WTC11 (cell line): ENCODE results near the gene ZNF311. TPM values are rescaled to one million over a fixed set of nuclear protein-coding genes. Genes with fewer than 3 reads are reported as not detected.

ENCODE experiments used
- ATAC-seq: fragments of 200-7000 bp; cut with Tn5 transposase; 2 replicates; pipeline ENCODE4 v1.10.0; 2021; ENCODE audit warnings: mild to moderate bottlenecking, moderate library complexity
- CTCF ChIA-PET: fragments of 300-600 bp; sonication (Branson Sonifier 250); formaldehyde crosslinking; loops from one replicate; lab custom pipeline; 2021; ENCODE audit warnings: antibody characterized with exemption; lab: Charles Lee
- POLR2A ChIA-PET: fragments of 350-600 bp; sonication (Branson Sonifier 250); formaldehyde crosslinking; loops from one replicate; lab custom pipeline; 2021; ENCODE audit warnings: antibody characterized with exemption; lab: Charles Lee
- DNase-seq: peaks from one replicate; pipeline ENCODE4 v3.0.0; 2021; ENCODE audit warnings: low spot score
- H3K27ac Mint-ChIP-seq: 2 replicates; pipeline ENCODE4 v1.8.0; 2021; ENCODE audit warnings: mixed read lengths
- H3K27me3 Mint-ChIP-seq: 2 replicates; pipeline ENCODE4 v1.8.0; 2021; ENCODE audit warnings: low read depth, mild to moderate bottlenecking, moderate library complexity, mixed read lengths
- H3K36me3 Mint-ChIP-seq: 2 replicates; pipeline ENCODE4 v1.8.0; 2021; ENCODE audit warnings: mixed read lengths
- H3K4me1 Mint-ChIP-seq: 2 replicates; pipeline ENCODE4 v1.8.0; 2022; ENCODE audit warnings: mixed read lengths
- H3K4me3 Mint-ChIP-seq: 2 replicates; pipeline ENCODE4 v1.8.0; 2021; ENCODE audit warnings: mild to moderate bottlenecking, moderate library complexity, mixed read lengths
- H3K9me3 Mint-ChIP-seq: 2 replicates; pipeline ENCODE4 v1.8.0; 2021; ENCODE audit warnings: mixed read lengths
- CREB1 ChIP-seq: sonication (generic); formaldehyde crosslinking; IDR thresholded peaks from 2 replicates; pipeline ENCODE4 v1.8.0; 2023; ENCODE audit warnings: mild to moderate bottlenecking, missing genetic modification reagents
- CREM ChIP-seq: sonication (generic); formaldehyde crosslinking; IDR thresholded peaks from 2 replicates; pipeline ENCODE4 v1.8.1; 2022; ENCODE audit warnings: mild to moderate bottlenecking, missing genetic modification reagents, moderate library complexity
- ELF4 ChIP-seq: sonication (generic); formaldehyde crosslinking; IDR thresholded peaks from 2 replicates; pipeline ENCODE4 v1.8.1; 2022; ENCODE audit warnings: low read depth, mild to moderate bottlenecking, moderate library complexity, missing genetic modification reagents
- ETV6 ChIP-seq: sonication (generic); formaldehyde crosslinking; IDR thresholded peaks from 2 replicates; pipeline ENCODE4 v1.8.1; 2022; ENCODE audit warnings: mild to moderate bottlenecking, missing genetic modification reagents
- MXD4 ChIP-seq: fragments of 250-450 bp; sonication (Bioruptor Pico); IDR thresholded peaks from 2 replicates; pipeline ENCODE4 v1.8.0; 2021; ENCODE audit warnings: mild to moderate bottlenecking, moderate library complexity, borderline replicate concordance
- MYBL2 ChIP-seq: sonication (generic); formaldehyde crosslinking; IDR thresholded peaks from 2 replicates; pipeline ENCODE4 v1.8.1; 2023; ENCODE audit warnings: mild to moderate bottlenecking, moderate library complexity, missing genetic modification reagents
- NFE2L1 ChIP-seq: sonication (generic); formaldehyde crosslinking; IDR thresholded peaks from 2 replicates; pipeline ENCODE4 v1.8.1; 2023; ENCODE audit warnings: missing genetic modification reagents
- NFYB ChIP-seq: sonication (generic); formaldehyde crosslinking; conservative IDR thresholded peaks from 2 replicates; pipeline ENCODE4 v1.8.0; 2022; ENCODE audit warnings: low read depth, missing genetic modification reagents
- SMAD4 ChIP-seq: sonication (generic); formaldehyde crosslinking; IDR thresholded peaks from 2 replicates; pipeline ENCODE4 v1.8.0; 2022; ENCODE audit warnings: mild to moderate bottlenecking, missing genetic modification reagents
- SP1 ChIP-seq: sonication (generic); formaldehyde crosslinking; conservative IDR thresholded peaks from 2 replicates; pipeline ENCODE4 v1.8.1; 2022; ENCODE audit warnings: missing genetic modification reagents
- ZBTB21 ChIP-seq: sonication (generic); formaldehyde crosslinking; IDR thresholded peaks from 2 replicates; pipeline ENCODE4 v1.8.1; 2023; ENCODE audit warnings: mild to moderate bottlenecking, missing genetic modification reagents, borderline replicate concordance
- ZNF219 ChIP-seq: sonication (generic); formaldehyde crosslinking; IDR thresholded peaks from 2 replicates; pipeline ENCODE4 v1.8.0; 2023; ENCODE audit warnings: missing genetic modification reagents, mild to moderate bottlenecking, borderline replicate concordance
- ZNF396 ChIP-seq: fragments of 250-450 bp; sonication (Bioruptor Pico); IDR thresholded peaks from 2 replicates; pipeline ENCODE4 v1.8.0; 2021; ENCODE audit warnings: mild to moderate bottlenecking, moderate library complexity, borderline replicate concordance
- total RNA-seq: library from RNA; stranded (reverse); gene quantifications from 3 replicates; pipeline ENCODE4 v1.2.3, GENCODE V29; 2021
- TF ChIP-seq, protein P1 (sequence below): sonication (generic); formaldehyde crosslinking; IDR thresholded peaks from 2 replicates; pipeline ENCODE4 v1.8.1; 2023; ENCODE audit warnings: mild to moderate bottlenecking, moderate library complexity, missing genetic modification reagents
- TF ChIP-seq, protein P2 (sequence below): sonication (generic); formaldehyde crosslinking; IDR thresholded peaks from 2 replicates; pipeline ENCODE4 v1.8.0; 2023; ENCODE audit warnings: missing genetic modification reagents, mild to moderate bottlenecking, borderline replicate concordance
- TF ChIP-seq, protein P3 (sequence below): fragments of 200-600 bp; IDR thresholded peaks from 2 replicates; pipeline ENCODE4 v1.8.0; 2022; ENCODE audit warnings: antibody characterized with exemption
- TF ChIP-seq, protein P4 (sequence below): sonication (generic); formaldehyde crosslinking; IDR thresholded peaks from 2 replicates; pipeline ENCODE4 v1.8.1; 2022; ENCODE audit warnings: low read depth, mild to moderate bottlenecking, moderate library complexity, missing genetic modification reagents, borderline replicate concordance
- TF ChIP-seq, protein P5 (sequence below): sonication (generic); formaldehyde crosslinking; IDR thresholded peaks from 2 replicates; pipeline ENCODE4 v1.8.0; 2022; ENCODE audit warnings: mild to moderate bottlenecking, missing genetic modification reagents
- TF ChIP-seq, protein P6 (sequence below): sonication (generic); formaldehyde crosslinking; IDR thresholded peaks from 2 replicates; pipeline ENCODE4 v1.8.0; 2022; ENCODE audit warnings: mild to moderate bottlenecking, missing genetic modification reagents

ZNF311 gene
- total RNA-seq, 1 experiment from 2014 or later: 2.0 TPM

DNA sequence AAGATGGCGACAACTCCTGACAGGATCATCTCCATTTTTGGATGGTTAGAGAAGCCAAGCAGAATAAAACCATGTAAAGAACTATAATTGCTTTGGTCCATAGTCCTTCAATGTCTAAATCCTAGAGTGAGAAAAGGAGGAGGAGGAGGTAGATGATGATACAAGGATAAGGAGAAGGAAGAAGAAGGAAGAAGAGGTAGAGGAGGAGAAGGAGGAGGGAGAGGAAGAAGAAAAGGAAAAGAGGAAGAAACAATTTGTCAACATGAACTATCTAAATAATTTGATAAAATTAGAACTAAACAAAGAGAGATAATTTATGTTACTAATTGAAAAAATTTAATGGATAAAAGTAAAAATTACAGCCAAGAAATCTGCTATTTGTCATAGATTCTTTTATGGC lies 40.0 kb upstream of the ZNF311 start, which contains the start of gene OR2W1:
Gene OR2W1 (minus strand): TSS at position 101 of the 400 bp plus-strand sequence. CDS start 0 bp downstream, at position 101.
- H3K9me3 Mint-ChIP-seq: no peaks in the 10 kb centered on the region
- ChIA-PET POLR2A (no interaction called here), CTCF (no interaction called here)
- H3K36me3 Mint-ChIP-seq: no peaks in the 10 kb centered on the region
- DNase-seq (no peak), ATAC-seq (no peak)
- no peak within 1 kb of the TSS for H3K27ac Mint-ChIP-seq
- TF ChIP-seq NFE2L1 (CRISPR knock-in tag) (no peak), ETV6 (no peak), CREB1 (CRISPR knock-in tag) (no peak), MXD4 (no peak), ELF4 (no peak), ZNF396 (CRISPR knock-in tag) (no peak), CREM (CRISPR knock-in tag) (no peak), SP1 (no peak), SMAD4 (CRISPR knock-in tag) (no peak), ZBTB21 (CRISPR knock-in tag) (no peak), ZNF219 (CRISPR knock-in tag) (no peak), MYBL2 (CRISPR knock-in tag) (no peak), NFYB (no peak)
- TF ChIP-seq, protein P1, sequence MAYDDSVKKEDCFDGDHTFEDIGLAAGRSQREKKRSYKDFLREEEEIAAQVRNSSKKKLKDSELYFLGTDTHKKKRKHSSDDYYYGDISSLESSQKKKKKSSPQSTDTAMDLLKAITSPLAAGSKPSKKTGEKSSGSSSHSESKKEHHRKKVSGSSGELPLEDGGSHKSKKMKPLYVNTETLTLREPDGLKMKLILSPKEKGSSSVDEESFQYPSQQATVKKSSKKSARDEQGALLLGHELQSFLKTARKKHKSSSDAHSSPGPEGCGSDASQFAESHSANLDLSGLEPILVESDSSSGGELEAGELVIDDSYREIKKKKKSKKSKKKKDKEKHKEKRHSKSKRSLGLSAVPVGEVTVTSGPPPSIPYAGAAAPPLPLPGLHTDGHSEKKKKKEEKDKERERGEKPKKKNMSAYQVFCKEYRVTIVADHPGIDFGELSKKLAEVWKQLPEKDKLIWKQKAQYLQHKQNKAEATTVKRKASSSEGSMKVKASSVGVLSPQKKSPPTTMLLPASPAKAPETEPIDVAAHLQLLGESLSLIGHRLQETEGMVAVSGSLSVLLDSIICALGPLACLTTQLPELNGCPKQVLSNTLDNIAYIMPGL: no peak
- TF ChIP-seq, protein P2, sequence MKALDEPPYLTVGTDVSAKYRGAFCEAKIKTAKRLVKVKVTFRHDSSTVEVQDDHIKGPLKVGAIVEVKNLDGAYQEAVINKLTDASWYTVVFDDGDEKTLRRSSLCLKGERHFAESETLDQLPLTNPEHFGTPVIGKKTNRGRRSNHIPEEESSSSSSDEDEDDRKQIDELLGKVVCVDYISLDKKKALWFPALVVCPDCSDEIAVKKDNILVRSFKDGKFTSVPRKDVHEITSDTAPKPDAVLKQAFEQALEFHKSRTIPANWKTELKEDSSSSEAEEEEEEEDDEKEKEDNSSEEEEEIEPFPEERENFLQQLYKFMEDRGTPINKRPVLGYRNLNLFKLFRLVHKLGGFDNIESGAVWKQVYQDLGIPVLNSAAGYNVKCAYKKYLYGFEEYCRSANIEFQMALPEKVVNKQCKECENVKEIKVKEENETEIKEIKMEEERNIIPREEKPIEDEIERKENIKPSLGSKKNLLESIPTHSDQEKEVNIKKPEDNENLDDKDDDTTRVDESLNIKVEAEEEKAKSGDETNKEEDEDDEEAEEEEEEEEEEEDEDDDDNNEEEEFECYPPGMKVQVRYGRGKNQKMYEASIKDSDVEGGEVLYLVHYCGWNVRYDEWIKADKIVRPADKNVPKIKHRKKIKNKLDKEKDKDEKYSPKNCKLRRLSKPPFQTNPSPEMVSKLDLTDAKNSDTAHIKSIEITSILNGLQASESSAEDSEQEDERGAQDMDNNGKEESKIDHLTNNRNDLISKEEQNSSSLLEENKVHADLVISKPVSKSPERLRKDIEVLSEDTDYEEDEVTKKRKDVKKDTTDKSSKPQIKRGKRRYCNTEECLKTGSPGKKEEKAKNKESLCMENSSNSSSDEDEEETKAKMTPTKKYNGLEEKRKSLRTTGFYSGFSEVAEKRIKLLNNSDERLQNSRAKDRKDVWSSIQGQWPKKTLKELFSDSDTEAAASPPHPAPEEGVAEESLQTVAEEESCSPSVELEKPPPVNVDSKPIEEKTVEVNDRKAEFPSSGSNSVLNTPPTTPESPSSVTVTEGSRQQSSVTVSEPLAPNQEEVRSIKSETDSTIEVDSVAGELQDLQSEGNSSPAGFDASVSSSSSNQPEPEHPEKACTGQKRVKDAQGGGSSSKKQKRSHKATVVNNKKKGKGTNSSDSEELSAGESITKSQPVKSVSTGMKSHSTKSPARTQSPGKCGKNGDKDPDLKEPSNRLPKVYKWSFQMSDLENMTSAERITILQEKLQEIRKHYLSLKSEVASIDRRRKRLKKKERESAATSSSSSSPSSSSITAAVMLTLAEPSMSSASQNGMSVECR (CRISPR knock-in tag): no peak
- TF ChIP-seq, protein P3, sequence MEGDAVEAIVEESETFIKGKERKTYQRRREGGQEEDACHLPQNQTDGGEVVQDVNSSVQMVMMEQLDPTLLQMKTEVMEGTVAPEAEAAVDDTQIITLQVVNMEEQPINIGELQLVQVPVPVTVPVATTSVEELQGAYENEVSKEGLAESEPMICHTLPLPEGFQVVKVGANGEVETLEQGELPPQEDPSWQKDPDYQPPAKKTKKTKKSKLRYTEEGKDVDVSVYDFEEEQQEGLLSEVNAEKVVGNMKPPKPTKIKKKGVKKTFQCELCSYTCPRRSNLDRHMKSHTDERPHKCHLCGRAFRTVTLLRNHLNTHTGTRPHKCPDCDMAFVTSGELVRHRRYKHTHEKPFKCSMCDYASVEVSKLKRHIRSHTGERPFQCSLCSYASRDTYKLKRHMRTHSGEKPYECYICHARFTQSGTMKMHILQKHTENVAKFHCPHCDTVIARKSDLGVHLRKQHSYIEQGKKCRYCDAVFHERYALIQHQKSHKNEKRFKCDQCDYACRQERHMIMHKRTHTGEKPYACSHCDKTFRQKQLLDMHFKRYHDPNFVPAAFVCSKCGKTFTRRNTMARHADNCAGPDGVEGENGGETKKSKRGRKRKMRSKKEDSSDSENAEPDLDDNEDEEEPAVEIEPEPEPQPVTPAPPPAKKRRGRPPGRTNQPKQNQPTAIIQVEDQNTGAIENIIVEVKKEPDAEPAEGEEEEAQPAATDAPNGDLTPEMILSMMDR: no peak
- TF ChIP-seq, protein P4, sequence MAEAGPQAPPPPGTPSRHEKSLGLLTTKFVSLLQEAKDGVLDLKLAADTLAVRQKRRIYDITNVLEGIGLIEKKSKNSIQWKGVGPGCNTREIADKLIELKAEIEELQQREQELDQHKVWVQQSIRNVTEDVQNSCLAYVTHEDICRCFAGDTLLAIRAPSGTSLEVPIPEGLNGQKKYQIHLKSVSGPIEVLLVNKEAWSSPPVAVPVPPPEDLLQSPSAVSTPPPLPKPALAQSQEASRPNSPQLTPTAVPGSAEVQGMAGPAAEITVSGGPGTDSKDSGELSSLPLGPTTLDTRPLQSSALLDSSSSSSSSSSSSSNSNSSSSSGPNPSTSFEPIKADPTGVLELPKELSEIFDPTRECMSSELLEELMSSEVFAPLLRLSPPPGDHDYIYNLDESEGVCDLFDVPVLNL (CRISPR knock-in tag): no peak
- TF ChIP-seq, protein P5, sequence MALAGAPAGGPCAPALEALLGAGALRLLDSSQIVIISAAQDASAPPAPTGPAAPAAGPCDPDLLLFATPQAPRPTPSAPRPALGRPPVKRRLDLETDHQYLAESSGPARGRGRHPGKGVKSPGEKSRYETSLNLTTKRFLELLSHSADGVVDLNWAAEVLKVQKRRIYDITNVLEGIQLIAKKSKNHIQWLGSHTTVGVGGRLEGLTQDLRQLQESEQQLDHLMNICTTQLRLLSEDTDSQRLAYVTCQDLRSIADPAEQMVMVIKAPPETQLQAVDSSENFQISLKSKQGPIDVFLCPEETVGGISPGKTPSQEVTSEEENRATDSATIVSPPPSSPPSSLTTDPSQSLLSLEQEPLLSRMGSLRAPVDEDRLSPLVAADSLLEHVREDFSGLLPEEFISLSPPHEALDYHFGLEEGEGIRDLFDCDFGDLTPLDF (CRISPR knock-in tag): no peak
- TF ChIP-seq, protein P6, sequence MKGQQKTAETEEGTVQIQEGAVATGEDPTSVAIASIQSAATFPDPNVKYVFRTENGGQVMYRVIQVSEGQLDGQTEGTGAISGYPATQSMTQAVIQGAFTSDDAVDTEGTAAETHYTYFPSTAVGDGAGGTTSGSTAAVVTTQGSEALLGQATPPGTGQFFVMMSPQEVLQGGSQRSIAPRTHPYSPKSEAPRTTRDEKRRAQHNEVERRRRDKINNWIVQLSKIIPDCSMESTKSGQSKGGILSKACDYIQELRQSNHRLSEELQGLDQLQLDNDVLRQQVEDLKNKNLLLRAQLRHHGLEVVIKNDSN (CRISPR knock-in tag): no peak
- H3K27me3 Mint-ChIP-seq: peaks cover 3% of the 10 kb centered on the region; the same call in 1 of the 2 replicates
- H3K4me3 Mint-ChIP-seq: no peak within 1 kb of the TSS
- peaks cover 3% of the 10 kb centered on the region for H3K4me1 Mint-ChIP-seq
